GM18519 (cell line): Measurements from ENCODE around the gene LIPC.

ENCODE experiments used
- ATAC-seq: cut with Tn5 transposase; IDR thresholded peaks from one replicate; pipeline ENCODE4 v1.9.1; 2021; ENCODE audit warnings: mild to moderate bottlenecking, moderate library complexity; ENCODE audit not compliant: unreplicated experiment, low FRiP score

LIPC gene

GRCh38 chr15:58472221-58472620 is 40.4 kb downstream of the LIPC start:
- ATAC-seq, result no peak

DNA sequence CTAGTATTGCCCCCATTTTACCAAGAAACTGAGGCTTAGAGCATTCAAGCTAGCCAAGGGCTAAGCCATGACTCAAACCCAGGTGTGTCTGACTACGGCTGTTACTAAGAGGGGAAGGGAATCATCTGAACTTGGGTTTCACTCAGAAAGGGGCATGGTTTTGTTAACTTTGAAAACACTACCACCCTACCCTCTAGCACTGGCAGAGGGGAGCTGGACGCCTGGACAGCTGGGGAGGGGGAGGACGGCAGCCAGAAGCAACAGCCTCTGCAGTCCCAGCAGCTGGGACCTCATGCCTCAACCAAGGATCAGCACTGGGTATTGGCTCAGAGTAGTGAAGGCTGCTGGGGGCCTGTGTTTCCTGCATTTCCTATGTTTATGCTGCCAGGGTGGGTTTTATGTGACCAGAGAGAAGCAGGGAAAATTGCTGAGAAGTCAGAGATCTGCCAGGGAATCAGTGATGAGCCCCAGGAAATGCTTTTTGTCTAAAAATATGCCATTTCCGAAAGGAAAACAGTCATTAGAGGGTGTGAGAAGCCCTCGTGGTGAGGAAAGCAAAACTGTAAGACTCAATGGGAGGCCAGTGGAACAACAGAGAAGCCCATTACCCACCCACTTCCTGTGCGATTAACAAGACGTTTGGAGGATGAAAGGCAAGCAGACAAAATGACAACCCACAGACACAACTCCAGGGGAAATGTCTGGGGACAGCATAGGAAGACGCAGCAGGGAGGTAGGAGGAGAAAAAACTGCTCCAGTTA is 41.2 kb downstream of the LIPC start:
- no peak for ATAC-seq

GRCh38 chr15:58473724-58474123 is 41.9 kb downstream of the LIPC start:
- no peak for ATAC-seq

GRCh38 chr15:58474741-58475323 is 43.0 kb downstream of the LIPC start:
- ATAC-seq, result no peak

DNA sequence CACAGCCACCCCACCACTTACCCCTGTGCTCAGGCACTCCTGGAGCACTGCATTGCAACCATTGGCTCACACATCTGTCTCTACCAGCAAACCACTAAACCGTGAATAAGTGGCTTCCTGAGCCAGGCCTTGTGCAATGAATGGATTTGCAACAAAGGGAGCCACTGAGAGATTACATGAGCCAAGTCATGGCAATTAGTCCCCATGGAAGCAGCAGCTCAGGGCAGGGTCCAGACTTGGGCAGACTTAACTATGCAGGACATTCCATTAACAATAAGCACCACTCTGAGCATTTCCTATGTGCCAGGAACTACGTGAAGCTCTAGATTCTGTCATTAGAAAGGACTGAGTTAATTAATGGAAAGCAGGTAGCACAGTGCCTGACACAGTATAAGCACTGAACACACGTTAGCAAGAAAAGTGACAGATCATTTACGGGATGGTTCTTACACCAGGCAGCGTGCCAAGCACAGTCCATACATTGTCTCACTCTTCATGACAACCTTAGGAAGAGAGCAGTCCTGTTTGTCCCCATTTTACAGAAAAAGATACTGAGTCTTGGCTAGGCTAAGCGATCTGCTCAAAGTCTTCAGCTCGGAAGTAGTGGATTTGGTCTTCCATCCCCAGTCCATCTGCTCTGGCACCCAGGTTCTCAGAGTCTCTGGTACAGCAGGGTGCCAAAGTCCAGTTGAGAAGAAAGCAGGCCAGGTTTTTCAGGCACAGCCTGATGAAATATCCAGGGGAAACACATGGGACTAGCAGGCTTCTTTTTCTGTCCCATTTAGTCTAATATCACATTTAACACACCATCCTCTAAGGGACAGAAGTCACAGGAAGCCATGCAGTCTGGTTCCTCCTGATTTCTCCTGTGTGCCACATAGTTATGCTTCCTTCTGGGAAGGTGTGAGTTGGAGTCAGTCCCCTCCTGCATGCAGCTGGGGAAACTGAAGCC is 44.1 kb downstream of the LIPC start:
- no peak for ATAC-seq

DNA sequence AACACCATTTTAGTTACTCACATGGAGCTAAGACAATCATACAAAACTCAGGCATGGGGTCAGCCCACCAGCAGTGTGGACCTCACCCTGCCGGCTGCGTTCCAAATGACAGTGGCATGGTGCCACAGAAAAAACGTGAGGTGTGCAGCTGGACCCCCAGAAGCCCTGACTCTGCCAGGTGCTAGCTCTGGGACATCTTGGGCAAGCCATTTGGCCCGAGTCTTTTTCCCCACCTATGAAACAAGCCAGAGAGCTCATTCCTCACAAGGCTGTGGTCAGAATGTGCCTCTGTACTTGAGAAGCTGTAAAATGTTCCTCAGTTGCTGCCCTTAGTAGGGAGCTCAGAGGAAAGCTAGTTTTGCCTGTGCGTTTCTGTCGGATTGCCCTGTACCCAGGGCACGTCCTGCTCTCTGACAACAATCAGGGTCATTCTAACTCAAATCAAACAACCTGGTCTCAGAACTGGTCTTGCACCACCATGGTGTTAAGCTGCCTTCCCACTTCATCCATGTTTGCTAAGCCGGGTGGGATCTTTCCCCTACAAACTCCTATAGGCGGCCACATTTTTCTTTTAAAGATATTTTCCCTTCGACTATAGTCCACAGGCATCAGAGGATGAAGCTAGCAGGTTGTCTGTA is 44.9 kb downstream of the LIPC start:
- no peak for ATAC-seq

DNA sequence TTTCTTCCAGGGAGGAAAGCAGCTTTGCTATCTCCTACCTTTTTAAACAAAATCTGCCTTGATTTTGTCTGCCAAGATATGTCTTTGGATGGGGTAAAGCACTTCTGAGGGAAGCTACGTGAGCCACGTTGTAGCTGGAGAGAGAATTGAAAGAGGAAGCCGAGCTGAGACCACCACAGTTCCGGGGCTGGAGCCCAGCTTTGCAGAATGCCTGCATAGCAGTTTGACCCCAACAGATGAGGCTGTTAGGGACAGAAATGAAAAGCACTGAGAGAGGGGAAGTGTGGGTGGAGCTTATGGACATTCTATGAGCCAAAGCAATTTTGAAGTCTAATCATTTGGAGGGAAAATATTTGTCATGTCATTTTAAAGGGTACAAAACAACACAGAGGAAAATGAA is 45.4 kb downstream of the LIPC start:
- ATAC-seq, result no peak

DNA sequence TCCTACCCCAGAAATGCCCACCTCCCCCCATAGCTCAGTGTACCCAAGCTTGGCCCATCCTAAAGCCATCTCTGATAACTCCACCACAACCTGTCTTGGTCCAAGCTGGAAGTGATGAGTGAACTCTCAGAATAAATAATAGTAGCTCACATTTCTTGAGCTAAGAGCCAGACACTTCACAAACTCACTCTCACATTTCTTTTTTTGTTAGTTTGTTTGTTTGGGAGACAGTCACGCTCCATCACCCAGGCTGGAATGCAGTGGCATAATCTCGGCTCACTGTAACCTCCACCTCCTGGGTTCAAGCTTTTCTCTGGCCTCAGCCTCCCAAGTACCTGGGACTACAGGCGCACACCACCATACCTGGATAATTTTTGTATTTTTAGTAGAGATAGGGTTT is 46.2 kb downstream of the LIPC start:
- ATAC-seq, result no peak

GRCh38 chr15:58478579-58478978 is 46.8 kb downstream of the LIPC start:
- ATAC-seq, result no peak

DNA sequence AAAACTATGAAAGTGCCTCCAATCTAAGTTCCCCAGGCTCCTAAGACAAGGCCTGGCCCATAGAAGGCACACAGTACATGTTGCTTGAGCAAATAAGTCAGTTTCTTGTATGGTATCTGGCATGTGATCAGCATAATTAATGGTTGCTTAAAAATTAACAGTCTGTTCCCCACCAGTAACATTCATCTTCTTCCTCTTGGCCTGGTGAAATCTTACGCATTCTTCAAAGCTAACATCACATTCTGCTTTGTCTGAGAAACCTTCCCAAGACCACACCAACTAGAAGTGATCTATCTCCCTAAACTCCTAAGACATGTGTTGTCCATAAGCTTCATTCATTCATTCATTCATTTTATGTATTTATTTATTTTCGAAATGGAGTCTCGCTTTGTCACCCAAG is 48.1 kb downstream of the LIPC start:
- no peak for ATAC-seq

- ATAC-seq, result no peak
Observed at GRCh38 chr15:58483376-58483775, 51.6 kb downstream of the LIPC start.

DNA sequence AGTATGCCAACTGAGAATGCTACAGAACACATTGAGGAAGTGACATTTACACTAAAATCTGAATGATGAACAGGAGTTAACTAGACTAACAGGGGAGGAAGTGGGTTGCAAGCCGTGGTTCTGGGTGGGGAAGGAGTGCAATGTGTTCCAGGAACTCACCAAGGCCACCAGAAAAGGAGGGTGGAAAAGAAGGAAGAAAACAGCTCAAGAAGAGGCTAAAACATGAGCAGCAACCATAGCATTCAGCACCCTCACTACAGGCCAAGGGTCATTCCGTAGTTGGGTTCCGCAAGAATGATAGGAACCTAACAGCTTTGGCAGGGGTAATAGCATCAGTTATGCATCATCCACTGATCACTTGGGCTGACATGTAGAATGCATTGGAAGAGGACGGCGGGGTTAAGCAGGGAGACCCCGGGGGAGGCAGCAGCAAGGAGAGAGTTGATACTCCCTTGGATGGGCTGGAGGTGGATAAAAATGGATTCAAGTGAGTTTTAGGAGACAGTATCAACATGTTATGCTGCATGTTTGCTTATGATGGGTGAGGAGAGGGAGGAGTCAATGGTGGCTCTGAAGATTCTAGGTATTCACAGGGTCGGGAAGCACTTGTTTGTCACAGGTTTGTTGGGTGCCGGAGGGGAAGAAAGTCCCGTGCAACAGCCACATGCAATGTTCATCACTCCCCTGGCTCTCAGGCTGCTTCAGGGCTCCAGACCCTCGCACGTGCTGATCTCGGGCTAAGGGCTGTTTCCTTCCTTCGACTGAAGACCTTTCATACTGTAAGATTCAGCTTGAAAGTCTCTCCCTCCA is 53.2 kb downstream of the LIPC start:
- no peak for ATAC-seq

GRCh38 chr15:58486062-58486461 is 54.3 kb downstream of the LIPC start:
- ATAC-seq, result no peak

DNA sequence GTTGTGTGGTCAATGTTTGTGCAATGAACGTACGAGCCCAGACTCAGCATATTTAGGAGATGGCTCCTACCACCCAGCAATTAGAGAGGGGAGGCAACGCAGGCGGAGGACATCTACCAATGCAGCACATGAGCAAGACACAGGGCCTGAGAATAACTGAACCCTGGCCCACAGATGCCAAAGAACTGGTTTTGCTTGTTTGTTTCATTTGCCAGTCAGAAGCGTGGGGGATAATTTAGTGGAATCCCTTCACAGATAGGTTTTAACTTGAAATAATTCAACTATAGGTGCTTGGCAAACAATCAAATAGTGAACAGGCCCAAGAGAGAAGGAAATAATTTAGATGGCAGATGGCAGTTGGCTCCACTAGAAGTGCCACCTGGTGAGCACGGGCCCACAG is 54.8 kb downstream of the LIPC start:
- no peak for ATAC-seq

GRCh38 chr15:58487041-58487723 is 55.4 kb downstream of the LIPC start:
- no peak for ATAC-seq

- ATAC-seq, result no peak
Observed at GRCh38 chr15:58487724-58488120, 55.9 kb downstream of the LIPC start.

DNA sequence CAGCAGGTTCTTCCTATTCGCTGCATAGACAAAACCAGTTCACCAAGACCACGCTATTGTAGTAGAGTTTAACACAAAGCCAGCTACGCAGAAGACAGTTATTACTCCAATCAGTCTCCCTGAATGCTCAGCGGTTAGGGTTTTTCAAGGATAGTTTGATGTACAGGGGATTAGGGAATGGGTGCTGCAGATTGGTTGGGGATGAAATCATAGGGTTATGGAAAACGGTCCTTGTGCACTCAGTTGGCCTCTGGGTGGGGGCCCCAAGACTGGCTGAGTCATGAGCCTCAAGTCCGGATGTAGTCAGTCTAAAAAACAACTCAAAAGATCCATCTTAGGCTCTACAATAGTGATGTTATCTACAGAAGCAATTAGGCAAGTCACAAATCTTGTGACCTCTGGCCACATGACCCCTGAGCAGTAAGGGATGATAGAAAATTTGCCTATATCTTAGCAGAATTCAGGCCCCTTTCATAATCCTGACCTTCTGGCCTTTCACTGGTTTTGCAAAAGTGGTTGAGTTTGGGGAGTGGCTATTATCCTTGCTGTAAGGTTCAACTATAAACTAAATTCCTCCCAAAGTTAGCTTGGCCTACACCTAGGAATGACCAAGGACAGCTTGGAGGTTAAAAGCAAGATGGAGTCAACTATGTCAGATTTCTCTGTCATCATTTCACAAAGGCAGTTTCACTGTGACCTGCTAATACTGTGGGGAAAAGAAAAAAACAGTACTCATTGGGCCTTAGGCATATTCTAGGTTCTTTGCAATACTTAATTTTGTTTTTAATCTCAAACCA is 57.7 kb downstream of the LIPC start:
- ATAC-seq, result no peak

GRCh38 chr15:58490086-58490887 is 58.5 kb downstream of the LIPC start:
- ATAC-seq, result no peak
